Neural cell (in vitro differentiated cells): Measurements from ENCODE around the gene PLXNA4. TPM values are rescaled to one million over a fixed set of nuclear protein-coding genes. Genes with fewer than 3 reads are reported as not detected.

Source experiments
- H2AFZ ChIP-seq: fragments of 200-600, 300-800 bp; sonication (generic), shearing (Covaris generic); 2 replicates; pipeline ENCODE4 v1.6.0; 2014; ENCODE audit warnings: low read depth, mild to moderate bottlenecking, antibody characterized with exemption, low read length, moderate library complexity
- H3F3A ChIP-seq: fragments of 200-600 bp; shearing (Covaris generic); 2 replicates; pipeline ENCODE4 v1.6.1; 2016; ENCODE audit warnings: mild to moderate bottlenecking, moderate library complexity, mixed read lengths, antibody characterized with exemption, low read length; ENCODE audit not compliant: insufficient read depth, poor library complexity, severe bottlenecking
- H3K27ac ChIP-seq: fragments of 200-600, 300-800 bp; sonication (generic), shearing (Covaris generic); 2 replicates; pipeline ENCODE4 v1.5.1; 2014; ENCODE audit warnings: mild to moderate bottlenecking, low read length, moderate library complexity
- H3K27me3 ChIP-seq: fragments of 300-800, 200-600 bp; sonication (generic), shearing (Covaris generic); 2 replicates; pipeline ENCODE4 v1.6.0; 2014; ENCODE audit warnings: mild to moderate bottlenecking, low read depth, low read length, moderate library complexity; ENCODE audit not compliant: insufficient read depth
- H3K36me3 ChIP-seq: fragments of 300-800, 200-600 bp; sonication (generic), shearing (Covaris generic); 2 replicates; pipeline ENCODE4 v1.5.1; 2014; ENCODE audit warnings: mild to moderate bottlenecking, antibody characterized with exemption, low read length, moderate library complexity; ENCODE audit not compliant: insufficient read depth
- H3K4me2 ChIP-seq: fragments of 300-800, 200-600 bp; sonication (generic), shearing (Covaris generic); 2 replicates; pipeline ENCODE4 v1.6.0; 2014; ENCODE audit warnings: mild to moderate bottlenecking, low read length
- H3K4me3 ChIP-seq: fragments of 300-800, 200-600 bp; sonication (generic), shearing (Covaris generic); 2 replicates; pipeline ENCODE4 v1.5.1; 2014; ENCODE audit warnings: mild to moderate bottlenecking, low read length, moderate library complexity
- H3K79me2 ChIP-seq: fragments of 200-600 bp; shearing (Covaris generic); replicated peaks from 2 replicates; pipeline ENCODE4 v1.6.0; 2014; ENCODE audit warnings: mild to moderate bottlenecking, low read length, moderate library complexity; ENCODE audit not compliant: insufficient read depth
- H3K9ac ChIP-seq: fragments of 300-800, 200-600 bp; sonication (generic), shearing (Covaris generic); 2 replicates; pipeline ENCODE4 v1.6.1; 2016; ENCODE audit warnings: mild to moderate bottlenecking, low read length, mixed read lengths
- H3K9me2 ChIP-seq: fragments of 200-600 bp; shearing (Covaris generic); 2 replicates; pipeline ENCODE4 v1.6.1; 2016; ENCODE audit warnings: mild to moderate bottlenecking, low read length, mixed read lengths; ENCODE audit not compliant: insufficient read depth
- H3K9me3 ChIP-seq: fragments of 200-600, 300-800 bp; sonication (generic), shearing (Covaris generic); 2 replicates; pipeline ENCODE4 v1.6.1; 2016; ENCODE audit warnings: mild to moderate bottlenecking, mixed run types, low read length, moderate library complexity, mixed read lengths
- H4K20me1 ChIP-seq: fragments of 200-600 bp; shearing (Covaris generic); 2 replicates; pipeline ENCODE4 v1.6.1; 2016; ENCODE audit warnings: mild to moderate bottlenecking, mixed run types; ENCODE audit not compliant: insufficient read depth
- CTCF ChIP-seq: fragments of 450-650 bp; IDR thresholded peaks from 2 replicates; pipeline ENCODE4 v1.5.1; 2014; ENCODE audit warnings: antibody characterized with exemption, mild to moderate bottlenecking, moderate library complexity; ENCODE audit not compliant: poor library complexity, severe bottlenecking
- EP300 ChIP-seq: fragments of 450-650 bp; conservative IDR thresholded peaks from 2 replicates; pipeline ENCODE4 v1.6.1; 2014; ENCODE audit warnings: antibody characterized with exemption, mild to moderate bottlenecking, moderate library complexity; ENCODE audit not compliant: poor library complexity, severe bottlenecking
- EZH2 ChIP-seq: fragments of 200-600, 300-800 bp; shearing (Covaris generic), sonication (generic); IDR thresholded peaks from 2 replicates; pipeline ENCODE4 v1.6.1; 2014; ENCODE audit warnings: antibody characterized with exemption, low read length, borderline replicate concordance, mild to moderate bottlenecking; ENCODE audit not compliant: insufficient read depth, poor library complexity, severe bottlenecking
- MXI1 ChIP-seq: fragments of 450-650 bp; conservative IDR thresholded peaks from 2 replicates; pipeline ENCODE4 v1.6.1; 2014; ENCODE audit warnings: antibody characterized with exemption, mild to moderate bottlenecking; ENCODE audit not compliant: poor library complexity, severe bottlenecking
- POLR2AphosphoS5 ChIP-seq: IDR thresholded peaks from 2 replicates; pipeline ENCODE4 v1.6.1; 2012
- RAD21 ChIP-seq: fragments of 450-650 bp; conservative IDR thresholded peaks from 2 replicates; pipeline ENCODE4 v1.6.1; 2014; ENCODE audit warnings: antibody characterized with exemption, mild to moderate bottlenecking, moderate library complexity
- REST ChIP-seq: IDR thresholded peaks from 2 replicates; pipeline ENCODE4 v1.6.1; 2012; ENCODE audit warnings: borderline replicate concordance
- SMC3 ChIP-seq: fragments of 450-650 bp; conservative IDR thresholded peaks from 2 replicates; pipeline ENCODE4 v1.6.1; 2014; ENCODE audit warnings: antibody characterized with exemption, mild to moderate bottlenecking, moderate library complexity; ENCODE audit not compliant: poor library complexity
- TAF1 ChIP-seq: IDR thresholded peaks from 2 replicates; pipeline ENCODE4 v1.6.1; 2012; ENCODE audit warnings: low read depth
- polyA plus RNA-seq: library from polyadenylated mRNA; depleted of rRNA; stranded (reverse); fragments of >200 nt; gene quantifications from 2 replicates; pipeline ENCODE4 v1.2.3, GENCODE V29; 2014

The PLXNA4 gene
- polyA plus RNA-seq, 1 donor from 2014 or later = 7.2 TPM

- TF ChIP-seq REST (no peak), RAD21 (no peak), EP300 (no peak), EZH2 (no peak), MXI1 (no peak), TAF1 (no peak), POLR2AphosphoS5 (no peak), CTCF (no peak), SMC3 (no peak)
- Histone ChIP-seq H3K4me3 (no peak overlapping the region), H3K36me3 (no peaks in the 10 kb centered on the region), H3K9me2 (no peaks in the 10 kb centered on the region), H3F3A (no peaks in the 10 kb centered on the region), H3K79me2 (no peaks in the 10 kb centered on the region), H3K9ac (no peak overlapping the region), H4K20me1 (no peaks in the 10 kb centered on the region), H3K27ac (no peak overlapping the region), H3K9me3 (no peaks in the 10 kb centered on the region), H3K4me2 (no peak overlapping the region), H3K27me3 (no peaks in the 10 kb centered on the region), H2AFZ (no peak overlapping the region)
Observed at GRCh38 chr7:132177708-132178401, 398.4 kb downstream of the PLXNA4 start.

- Histone ChIP-seq H4K20me1 (no peaks in the 10 kb centered on the region), H3F3A (no peaks in the 10 kb centered on the region), H3K4me2 (no peak overlapping the region), H3K4me3 (no peak overlapping the region), H3K27me3 (no peaks in the 10 kb centered on the region), H2AFZ (no peak overlapping the region), H3K79me2 (no peaks in the 10 kb centered on the region), H3K9me2 (no peaks in the 10 kb centered on the region), H3K27ac (no peak overlapping the region), H3K9me3 (no peaks in the 10 kb centered on the region), H3K9ac (no peak overlapping the region), H3K36me3 (no peaks in the 10 kb centered on the region)
- TF ChIP-seq EP300 (no peak), CTCF (no peak), POLR2AphosphoS5 (no peak), SMC3 (no peak), RAD21 (no peak), REST (no peak), EZH2 (no peak)
Observed at GRCh38 chr7:132176719-132177118, 399.6 kb downstream of the PLXNA4 start.
